Subcutaneous adipose tissue (tissue), 4 donors: ENCODE data around the gene DOCK4. TPM values are rescaled to one million over a fixed set of nuclear protein-coding genes. Genes with fewer than 3 reads are reported as not detected.

Source experiments
- CTCF ChIP-seq: fragments of 450-650 bp; IDR thresholded peaks from one replicate; pipeline ENCODE4 v1.5.1; 2016; ENCODE audit warnings: low read depth, mild to moderate bottlenecking, control low read depth, antibody characterized with exemption, moderate library complexity
- total RNA-seq, 4 donors: library from RNA; depleted of rRNA; stranded (reverse); fragments of >200 nt; gene quantifications; one replicate each; pipeline ENCODE4 v1.1.0, GENCODE V29; 2016

Gene DOCK4
- total RNA-seq, 4 donors from 2014 or later: 44.3 to 59.3 (median 52.5) TPM

- TF ChIP-seq CTCF: no peak
Observed at GRCh38 chr7:112001091-112001826, 204.9 kb downstream of the DOCK4 start.

GRCh38 chr7:111998326-111998725, 207.9 kb downstream of the DOCK4 start:
- TF ChIP-seq CTCF: no peak

- no peak for TF ChIP-seq CTCF
Observed at GRCh38 chr7:111997546-111997945, 208.7 kb downstream of the DOCK4 start.

- no peak for TF ChIP-seq CTCF
Observed at GRCh38 chr7:111992601-111993000, 213.6 kb downstream of the DOCK4 start.

- TF ChIP-seq CTCF: no peak
Observed at GRCh38 chr7:111990643-111991042, 215.6 kb downstream of the DOCK4 start.

GRCh38 chr7:111987886-111988285, 218.3 kb downstream of the DOCK4 start:
- TF ChIP-seq CTCF: no peak

GRCh38 chr7:111987115-111987826, 218.9 kb downstream of the DOCK4 start:
- TF ChIP-seq CTCF: no peak
